Daoy (cell line): ENCODE measurements around the gene ATE1. TPM values are rescaled to one million over a fixed set of nuclear protein-coding genes. Genes with fewer than 3 reads are reported as not detected.
"Not testable (repeated sequence)": the region's sequence is repeated elsewhere in the genome, so short reads cannot be mapped to it uniquely, and the experiment has no call there.

Source experiments
- DNase-seq: peaks from one replicate; pipeline ENCODE4 v3.0.0-alpha.2; 2015; ENCODE audit warnings: low read depth
- total RNA-seq: library from RNA; depleted of rRNA; stranded (reverse); fragments of >200 nt; shearing (Covaris generic); gene quantifications from 2 replicates; pipeline ENCODE4 v1.2.3, GENCODE V29; 2014

The ATE1 gene
- total RNA-seq, 1 experiment from 2014 or later = 18.2 TPM

DNA sequence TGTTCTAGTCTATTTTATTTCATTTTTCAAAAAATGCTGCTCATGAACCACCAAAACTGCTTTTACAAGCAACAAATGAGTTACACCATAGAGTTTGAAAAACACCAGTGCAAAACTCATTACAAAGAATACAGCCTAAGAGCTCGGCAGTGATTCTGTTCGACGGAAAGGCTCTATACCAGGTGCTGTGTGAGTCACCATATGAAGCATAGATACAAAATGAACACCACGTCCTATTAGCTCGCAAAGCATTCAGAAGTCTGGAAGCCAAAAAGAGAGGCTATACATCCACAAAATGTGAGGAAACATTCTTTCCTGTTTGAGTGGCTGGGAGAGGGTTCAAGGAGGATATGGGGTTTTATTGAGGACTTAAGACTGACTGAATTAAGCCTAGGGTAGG, 136.1 kb downstream of the ATE1 start:
- no peak for DNase-seq

GRCh38 chr10:121788717-121789116, 139.1 kb downstream of the ATE1 start:
- no peak for DNase-seq

DNA sequence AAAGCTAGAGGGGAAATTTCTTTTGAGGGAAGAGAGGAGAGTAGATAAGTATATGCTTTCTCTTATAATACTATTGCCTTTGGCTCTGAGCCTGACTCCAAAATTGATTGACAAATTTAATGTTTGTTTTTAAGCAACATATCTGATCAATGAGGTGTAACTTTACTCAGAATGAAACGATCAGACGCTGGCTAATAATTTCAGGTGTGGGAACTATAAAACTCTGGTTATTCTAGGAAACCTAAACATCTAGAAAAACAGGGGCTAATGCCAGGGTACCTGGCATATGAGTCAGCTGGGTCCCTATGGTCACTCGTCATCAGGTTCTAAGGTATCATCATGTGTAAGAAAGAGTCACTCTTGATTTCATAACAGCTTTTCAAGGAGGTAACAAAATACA, 139.7 kb downstream of the ATE1 start:
- no peak for DNase-seq

GRCh38 chr10:121787169-121787568, 140.7 kb downstream of the ATE1 start:
- DNase-seq = no peak

DNA sequence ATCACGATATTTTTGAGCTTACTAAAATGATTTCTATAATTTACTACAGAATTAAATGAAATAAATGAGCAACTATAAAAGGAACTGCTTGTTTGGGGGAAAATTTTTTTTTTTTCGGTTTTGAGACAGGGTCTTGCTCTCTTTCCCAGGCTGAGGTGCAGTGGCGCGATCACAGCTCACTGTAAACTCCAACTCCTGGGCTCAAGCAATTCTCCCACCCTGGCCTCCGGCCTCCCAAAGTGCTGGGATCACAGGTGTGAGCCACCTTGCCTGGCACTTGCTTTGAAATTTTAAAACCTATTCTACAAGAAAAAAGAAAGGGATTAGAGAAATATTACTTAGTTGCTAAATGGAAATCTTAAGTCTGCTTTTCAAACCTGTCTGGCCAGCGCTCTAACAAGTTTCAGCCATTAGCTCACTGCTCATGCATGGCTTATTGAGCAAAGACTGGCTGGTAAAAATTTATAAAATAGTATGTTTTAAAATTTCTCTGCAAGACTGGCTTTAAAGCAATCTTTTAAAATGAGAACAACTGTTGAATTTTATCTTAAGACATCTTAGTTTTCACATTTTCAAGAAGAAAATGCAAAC, 144.0 kb downstream of the ATE1 start:
- DNase-seq = no peak

DNA sequence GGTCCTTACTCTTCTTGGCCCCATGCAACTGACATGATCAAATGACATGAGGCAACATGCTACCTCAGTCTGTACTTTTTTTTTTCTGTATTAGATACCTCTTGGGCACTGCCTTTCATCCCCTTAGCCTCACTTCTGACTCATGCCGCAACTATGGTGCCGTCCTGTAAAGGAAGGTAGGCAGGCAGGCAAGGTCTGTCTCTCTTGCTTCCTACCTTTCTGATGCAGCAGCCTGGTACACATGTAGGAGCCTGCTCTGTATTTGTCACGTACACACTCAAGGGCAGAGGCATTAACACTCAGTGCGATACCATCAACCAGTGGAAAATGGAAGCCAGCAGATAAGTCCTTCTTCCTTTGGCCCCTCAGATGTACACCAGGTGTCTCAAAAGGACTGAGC, 146.7 kb downstream of the ATE1 start:
- DNase-seq = no peak

- no peak for DNase-seq
These were observed 153.0 kb downstream of the ATE1 start for GRCh38 chr10:121774813-121775212.

DNA sequence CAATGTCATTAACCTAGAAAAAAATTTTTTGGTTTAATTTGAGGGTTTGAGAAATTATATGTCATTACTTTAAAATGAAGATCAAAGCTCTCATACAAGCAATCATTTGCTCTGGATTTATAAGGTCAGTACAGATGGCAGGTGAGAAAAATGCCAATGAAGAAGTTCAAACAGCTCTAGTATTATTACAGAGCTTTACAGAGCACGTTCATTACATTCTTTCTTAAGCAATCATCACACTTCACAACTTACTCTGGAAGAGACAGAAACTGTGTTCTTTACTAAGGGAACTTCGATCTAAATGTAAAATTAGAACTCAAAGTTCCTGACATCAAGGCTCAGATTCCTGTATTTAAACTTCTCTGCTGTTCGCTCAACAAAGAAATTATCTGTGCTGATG, 153.4 kb downstream of the ATE1 start:
- no peak for DNase-seq

DNA sequence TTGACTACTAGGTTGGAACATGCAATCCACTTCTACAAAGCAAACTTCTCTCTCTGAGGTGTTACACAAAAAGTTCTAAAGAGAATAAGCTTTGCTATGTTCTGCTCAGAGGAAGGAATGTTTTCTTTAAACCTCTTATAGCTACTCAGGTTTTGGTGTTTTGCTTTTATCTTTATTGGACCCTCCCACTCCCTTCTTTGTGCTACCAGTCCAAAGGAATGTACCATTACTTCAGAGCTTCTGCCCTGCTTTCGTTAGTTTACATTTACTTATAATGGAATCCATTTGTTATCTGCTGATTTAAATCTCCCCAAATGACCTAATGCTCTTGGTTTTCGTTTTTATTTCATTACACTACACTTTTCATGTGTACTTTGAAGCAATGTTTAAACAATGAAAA, 154.9 kb downstream of the ATE1 start:
- no peak for DNase-seq

DNA sequence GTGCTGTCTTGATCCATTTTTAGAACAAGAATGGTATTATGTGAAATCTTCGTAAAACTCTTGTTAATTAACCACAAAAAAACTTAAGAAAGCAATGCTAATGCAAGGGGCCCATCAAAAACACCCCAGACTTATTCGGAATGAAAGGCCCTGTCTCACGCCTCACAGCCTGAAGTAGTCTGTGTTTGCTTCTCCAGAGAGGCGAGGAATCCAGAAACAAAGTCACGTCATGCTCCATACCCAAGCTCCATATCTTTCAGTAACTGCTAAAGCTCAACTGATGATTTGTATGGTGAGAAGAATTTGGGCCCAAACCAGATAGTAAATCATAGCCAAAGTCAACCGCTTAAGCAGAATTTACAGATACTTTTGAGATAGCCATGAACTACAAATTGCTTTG, 155.4 kb downstream of the ATE1 start:
- DNase-seq = no peak

DNA sequence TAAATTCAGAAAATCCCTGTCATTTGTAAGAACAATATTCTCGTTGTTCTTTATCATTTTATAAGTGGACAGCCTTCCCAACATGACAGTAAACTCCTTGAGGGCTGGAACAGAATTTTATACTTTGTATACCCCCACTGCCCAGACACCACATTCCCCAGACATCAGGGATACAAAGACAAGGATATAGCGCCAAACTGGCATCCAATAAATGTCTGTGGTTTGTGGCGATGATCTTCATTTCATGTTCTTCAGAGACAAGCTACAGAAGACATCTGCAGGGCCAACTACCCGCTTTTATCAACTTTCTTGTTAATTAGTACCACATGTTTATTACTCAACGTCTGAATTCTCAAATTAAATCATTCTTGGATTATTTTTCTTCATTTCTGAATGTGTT, 155.9 kb downstream of the ATE1 start:
- no peak for DNase-seq

GRCh38 chr10:121766426-121766825, 161.4 kb downstream of the ATE1 start:
- no peak for DNase-seq

GRCh38 chr10:121765204-121765603, 162.6 kb downstream of the ATE1 start:
- DNase-seq = no peak

DNA sequence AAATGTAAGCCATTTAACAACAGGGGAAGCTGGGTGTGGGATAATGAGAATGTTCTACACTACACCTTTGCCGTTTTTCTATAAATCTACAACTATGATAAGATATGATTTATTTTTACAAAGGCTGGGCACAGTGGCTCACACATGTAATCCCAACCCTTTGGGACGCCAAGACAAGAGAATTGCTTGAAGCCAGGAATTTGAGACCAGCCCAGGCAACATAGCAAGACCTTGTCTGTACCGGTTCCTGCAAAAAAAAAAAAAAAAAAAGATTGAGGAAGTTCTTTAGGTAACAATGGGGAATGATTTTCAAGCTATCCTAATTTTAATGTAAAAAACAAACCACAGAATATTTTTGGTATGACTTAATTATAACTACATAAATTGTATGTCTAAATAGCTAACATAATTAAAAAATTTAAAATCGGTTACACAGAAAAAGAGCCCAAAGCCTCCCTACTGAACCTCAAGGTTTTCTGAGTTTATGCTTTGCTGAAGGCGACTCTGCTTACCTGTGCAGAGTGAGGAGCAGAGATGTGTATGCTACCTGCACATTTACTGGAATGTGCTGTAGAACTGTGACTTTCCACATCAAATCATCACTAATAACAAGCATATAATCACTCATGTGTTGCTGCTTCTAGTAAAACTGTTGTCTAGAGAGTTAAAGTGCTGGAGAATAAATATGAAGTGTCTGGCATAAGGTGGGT, 163.4 kb downstream of the ATE1 start:
- DNase-seq = no peak

GRCh38 chr10:121757241-121757640, 170.6 kb downstream of the ATE1 start:
- DNase-seq = not testable (repeated sequence)

DNA sequence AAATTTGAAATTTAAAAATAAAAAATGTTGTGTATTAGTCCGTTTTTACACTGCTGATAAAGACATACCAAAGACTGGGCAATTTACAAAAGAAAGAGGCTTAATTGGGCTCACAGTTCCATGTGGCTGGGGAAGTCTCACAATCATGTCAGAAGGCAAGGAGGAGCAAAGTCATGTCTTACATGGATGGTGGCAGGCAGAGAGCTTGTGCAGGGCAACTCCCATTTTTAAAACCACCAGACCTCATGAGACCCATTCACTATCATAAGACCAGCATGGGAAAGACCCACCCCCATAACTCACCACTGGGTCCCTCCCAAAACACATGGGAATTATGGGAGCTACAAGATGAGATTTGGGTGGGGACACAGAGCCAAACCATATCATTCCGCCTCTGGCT, 172.3 kb downstream of the ATE1 start:
- DNase-seq = not testable (repeated sequence)

DNA sequence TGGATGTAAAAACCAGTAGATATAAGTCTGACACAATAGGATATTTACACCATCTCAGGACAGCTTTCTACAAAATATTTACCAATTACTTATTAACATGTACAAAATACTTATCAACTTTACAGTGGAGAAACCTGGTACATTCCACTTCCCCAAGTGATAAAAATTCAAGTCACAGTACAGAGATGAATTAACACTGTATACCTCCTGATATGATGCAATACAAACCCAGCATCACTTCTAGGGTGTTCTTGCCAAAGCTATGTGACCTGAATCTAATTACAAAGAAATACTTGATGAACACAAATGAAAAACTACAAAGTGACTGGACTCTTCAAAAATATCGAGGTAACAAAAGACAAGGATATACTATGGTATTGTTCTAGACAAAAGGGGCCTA, 173.2 kb downstream of the ATE1 start:
- no peak for DNase-seq

- DNase-seq = peak; percentile 46
These were observed 173.9 kb downstream of the ATE1 start for GRCh38 chr10:121753726-121754476.

DNA sequence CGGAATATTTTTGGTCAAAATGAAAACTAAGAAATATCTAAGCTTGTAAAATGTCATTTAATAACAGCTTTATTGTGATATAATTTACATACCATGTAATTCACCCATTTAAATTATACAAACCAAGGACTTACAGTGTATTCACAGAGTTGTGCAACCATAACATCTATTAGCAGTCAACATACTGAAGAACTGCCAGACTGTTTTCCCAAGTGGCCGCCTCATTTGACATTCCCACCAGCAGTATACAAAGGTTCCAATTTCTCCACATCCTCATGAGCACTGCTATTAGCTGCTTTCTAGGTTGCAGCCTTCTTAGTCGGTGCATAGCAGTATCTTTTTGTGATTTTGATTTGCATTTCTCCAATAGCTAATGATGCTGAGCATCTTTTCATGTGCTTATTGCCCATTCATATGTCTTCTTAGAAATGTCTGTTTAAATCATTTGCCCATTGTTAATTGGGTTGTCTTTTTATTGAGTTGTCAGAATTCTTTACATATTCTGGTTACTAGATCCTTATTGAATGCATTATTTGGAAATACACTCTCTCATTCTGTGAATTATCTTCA, 176.6 kb downstream of the ATE1 start:
- DNase-seq = no peak

DNA sequence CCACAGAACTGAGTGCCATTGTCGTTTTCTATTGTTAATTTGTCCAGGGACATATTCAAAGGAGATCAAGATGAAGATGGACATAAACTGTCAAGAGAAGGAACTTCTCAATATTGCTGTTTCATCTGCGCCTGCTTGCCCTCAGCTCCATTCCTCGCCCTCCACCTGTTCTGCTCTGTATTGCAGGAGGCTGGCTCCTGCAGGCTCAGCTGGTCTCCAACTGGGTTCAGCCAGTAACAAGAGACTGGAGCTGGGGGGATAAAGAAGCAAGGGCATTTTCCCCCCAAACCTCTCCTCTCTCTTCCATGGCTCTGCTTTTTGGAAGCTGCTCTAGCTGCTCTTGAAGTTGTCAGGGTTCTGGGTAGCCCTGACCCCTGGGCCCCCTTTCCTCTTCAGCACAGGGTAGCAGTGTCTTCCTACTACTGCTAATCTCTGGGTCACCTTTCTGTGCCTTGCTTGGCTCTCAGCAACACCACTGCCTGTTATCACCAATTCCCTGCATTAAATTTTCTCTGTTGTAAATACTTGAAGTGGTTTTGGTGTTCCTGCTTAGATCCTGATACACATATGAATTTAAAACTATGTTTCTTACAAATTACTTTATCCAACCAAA, 180.6 kb downstream of the ATE1 start:
- no peak for DNase-seq

- DNase-seq = no peak
These were observed 186.5 kb downstream of the ATE1 start for GRCh38 chr10:121741248-121741792.

- no peak for DNase-seq
These were observed 187.8 kb downstream of the ATE1 start for GRCh38 chr10:121740069-121740468.
